ENCODE data around the gene HMSD.

- TF ChIP-seq CTCF (IDR thresholded peaks at IDR 0.05; ENCODE audit: low read length) (no peak), EZH2 (IDR thresholded peaks at IDR 0.05; ENCODE audit: borderline replicate concordance, low read length) (no peak)
Observed at GRCh38 chr18:63964908-63965307, 15.8 kb downstream of the HMSD start.
